GM13976 (cell line): Measurements from ENCODE around the gene GNAT2.

Experiments
- DNase-seq: peaks from one replicate; pipeline ENCODE4 v3.0.0; 2012; ENCODE audit warnings: low spot score
- CTCF ChIP-seq: IDR thresholded peaks from 2 replicates; pipeline ENCODE4 v1.5.1; 2012; ENCODE audit warnings: borderline replicate concordance, mild to moderate bottlenecking; ENCODE audit not compliant: insufficient read depth; ENCODE audit errors: extremely low read depth, missing control alignments, control extremely low read depth
- in situ Hi-C: fragments of 300-500 bp; cut with MboI; formaldehyde crosslinking; loops from one replicate; pipeline ENCODE4 v1.12.0; 2022; ENCODE audit warnings: low sequenced_read_pairs, mixed read lengths, inconsistent platforms; ENCODE audit not compliant: unreplicated experiment

Gene GNAT2

GRCh38 chr1:109637446-109637845, 18.0 kb upstream of the GNAT2 start:
- no peak for TF ChIP-seq CTCF
- in situ Hi-C loops, result no loop called here
- DNase-seq, result no peak

GRCh38 chr1:109636201-109636952, 17.0 kb upstream of the GNAT2 start:
- in situ Hi-C loops, result no loop called here
- no peak for DNase-seq
- no peak for TF ChIP-seq CTCF

GRCh38 chr1:109635862-109636200, 16.4 kb upstream of the GNAT2 start:
- DNase-seq, result no peak
- no peak for TF ChIP-seq CTCF
- in situ Hi-C loops, result no loop called here

- in situ Hi-C loops, result no loop called here
- DNase-seq, result no peak
- TF ChIP-seq CTCF, result no peak
These were observed 15.6 kb upstream of the GNAT2 start for GRCh38 chr1:109634771-109635750.

GRCh38 chr1:109634292-109634691, 14.9 kb upstream of the GNAT2 start:
- in situ Hi-C loops, result no loop called here
- DNase-seq, result no peak
- TF ChIP-seq CTCF, result no peak

GRCh38 chr1:109632671-109633346, 13.4 kb upstream of the GNAT2 start:
- no peak for TF ChIP-seq CTCF
- in situ Hi-C loops, result no loop called here
- DNase-seq, result no peak
